GM18502 (cell line): ENCODE data around the gene DOCK2.

ENCODE experiments used
- ATAC-seq: cut with Tn5 transposase; IDR thresholded peaks from one replicate; pipeline ENCODE4 v1.9.1; 2021; ENCODE audit warnings: mild to moderate bottlenecking; ENCODE audit not compliant: unreplicated experiment, poor library complexity

DOCK2 gene

DNA sequence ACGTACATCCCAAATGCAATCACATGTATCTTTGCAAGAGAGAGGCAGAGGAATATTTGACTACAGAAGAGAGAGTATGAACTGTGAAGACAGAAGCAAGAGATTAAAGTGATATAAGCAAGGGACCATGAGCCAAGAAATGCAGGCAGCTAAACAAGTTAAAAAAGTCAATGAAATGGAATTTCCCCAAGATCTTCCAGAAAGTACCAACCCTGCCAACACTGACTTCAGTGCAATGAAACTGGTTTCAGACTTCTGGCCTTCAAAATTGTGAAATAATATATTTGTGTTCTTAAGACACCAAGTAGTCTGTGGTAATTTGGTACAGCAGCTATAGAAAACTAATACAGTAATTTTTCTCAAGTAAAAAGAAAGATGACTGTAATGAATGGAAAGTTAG, 489.6 kb downstream of the DOCK2 start:
- ATAC-seq, result no peak

- no peak for ATAC-seq
Measured at GRCh38 chr5:170131235-170131634, 494.2 kb downstream of the DOCK2 start.

GRCh38 chr5:170132269-170132975, 495.3 kb downstream of the DOCK2 start:
- no peak for ATAC-seq
